BLaER1 treated with 17β-estradiol and CSF1 and Interleukin-3, amounts not matched to agents 10 nM and 100 nM (cell line): ENCODE data around the gene RAB11FIP3.
A peak's percentile ranks its signal among the peaks of the same experiment; 100 is the strongest.
"Not testable (repeated sequence)": the region's sequence is repeated elsewhere in the genome, so short reads cannot be mapped to it uniquely, and the experiment has no call there.

Experiments used
- H3K27ac ChIP-seq, 11 experiments: shearing (Covaris generic); formaldehyde crosslinking; 2 replicates each; pipeline ENCODE4 v1.8.1; 2022
- H3K27me3 ChIP-seq, 11 experiments: shearing (Covaris generic); formaldehyde crosslinking; 2 replicates each; pipeline ENCODE4 v1.8.1; 2022
- H3K36me3 ChIP-seq, 11 experiments: shearing (Covaris generic); formaldehyde crosslinking; 2 replicates each; pipeline ENCODE4 v1.8.1; 2022
- H3K4me1 ChIP-seq, 10 experiments: shearing (Covaris generic); formaldehyde crosslinking; 2 replicates each; pipeline ENCODE4 v1.8.1; 2022
- H3K4me2 ChIP-seq, 11 experiments: shearing (Covaris generic); formaldehyde crosslinking; 2 replicates each; pipeline ENCODE4 v1.8.1; 2022
- H3K4me3 ChIP-seq, 10 experiments: shearing (Covaris generic); formaldehyde crosslinking; 2 replicates each; pipeline ENCODE4 v1.8.1; 2022
- H3K9ac ChIP-seq, 11 experiments: shearing (Covaris generic); formaldehyde crosslinking; 2 replicates each; pipeline ENCODE4 v1.8.1; 2022
- H3K9me3 ChIP-seq, 11 experiments: shearing (Covaris generic); formaldehyde crosslinking; replicated peaks in 1 of 11; 2 replicates each; pipeline ENCODE4 v1.8.1; 2022
- H4K20me1 ChIP-seq, 11 experiments: shearing (Covaris generic); formaldehyde crosslinking; 2 replicates each; pipeline ENCODE4 v1.8.1; 2022
- Cebpa-rat ChIP-seq, 11 experiments: shearing (Covaris generic); IDR thresholded peaks; 2 replicates each; pipeline ENCODE4 v1.8.1; 2022

RAB11FIP3 gene, protein sequence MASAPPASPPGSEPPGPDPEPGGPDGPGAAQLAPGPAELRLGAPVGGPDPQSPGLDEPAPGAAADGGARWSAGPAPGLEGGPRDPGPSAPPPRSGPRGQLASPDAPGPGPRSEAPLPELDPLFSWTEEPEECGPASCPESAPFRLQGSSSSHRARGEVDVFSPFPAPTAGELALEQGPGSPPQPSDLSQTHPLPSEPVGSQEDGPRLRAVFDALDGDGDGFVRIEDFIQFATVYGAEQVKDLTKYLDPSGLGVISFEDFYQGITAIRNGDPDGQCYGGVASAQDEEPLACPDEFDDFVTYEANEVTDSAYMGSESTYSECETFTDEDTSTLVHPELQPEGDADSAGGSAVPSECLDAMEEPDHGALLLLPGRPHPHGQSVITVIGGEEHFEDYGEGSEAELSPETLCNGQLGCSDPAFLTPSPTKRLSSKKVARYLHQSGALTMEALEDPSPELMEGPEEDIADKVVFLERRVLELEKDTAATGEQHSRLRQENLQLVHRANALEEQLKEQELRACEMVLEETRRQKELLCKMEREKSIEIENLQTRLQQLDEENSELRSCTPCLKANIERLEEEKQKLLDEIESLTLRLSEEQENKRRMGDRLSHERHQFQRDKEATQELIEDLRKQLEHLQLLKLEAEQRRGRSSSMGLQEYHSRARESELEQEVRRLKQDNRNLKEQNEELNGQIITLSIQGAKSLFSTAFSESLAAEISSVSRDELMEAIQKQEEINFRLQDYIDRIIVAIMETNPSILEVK

DNA sequence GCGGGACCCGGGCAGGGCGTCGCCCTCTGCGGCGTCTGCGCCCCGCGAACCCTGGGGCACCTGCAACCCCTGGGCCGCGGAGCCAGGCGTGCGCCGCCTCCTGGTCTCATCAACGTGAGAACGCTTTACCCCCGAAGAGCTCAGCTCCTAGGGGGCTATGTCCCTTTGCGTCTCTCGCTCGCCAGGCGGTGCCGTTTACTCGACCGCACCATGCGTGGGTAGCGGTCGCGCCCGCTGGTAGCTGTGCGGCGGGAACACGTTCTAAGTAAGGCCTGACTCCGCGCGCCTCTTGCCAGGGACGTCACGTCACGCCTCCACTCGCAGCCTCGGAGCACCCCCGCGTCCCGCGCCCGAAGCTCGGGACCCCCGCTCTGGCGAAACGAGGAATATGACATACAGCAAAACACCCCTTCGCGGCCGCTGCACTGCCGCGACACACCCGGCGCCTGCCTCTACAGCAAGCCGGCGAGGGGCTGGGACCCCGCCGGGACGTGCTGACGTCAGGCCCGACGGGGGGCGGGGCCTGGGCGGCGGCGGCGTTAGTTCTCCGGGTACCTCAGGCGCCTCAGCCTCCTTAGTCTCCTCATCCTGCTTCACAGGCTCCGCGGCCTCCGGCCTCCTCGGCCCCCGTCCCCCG is at the start of gene RAB11FIP3:
Gene RAB11FIP3 (plus strand): TSS at position 568 of the 637 bp plus-strand sequence. CDS start 358 bp downstream, outside the sequence.
- Histone ChIP-seq H3K4me1 (peaks cover 32 to 48% (median 38%) of the 10 kb centered on the region in 10 experiments), H3K4me3 (peak within 1 kb of the TSS; percentile 83 to 98 (median 96)), H3K36me3 (peaks cover 0 to 25% (median 9%) of the 10 kb centered on the region in 11 experiments; a peak in 11 of 22 replicates), H3K9me3 (no peaks in the 10 kb centered on the region), H3K27ac (peak within 1 kb of the TSS; percentile 47 to 92 (median 88); a peak in 21 of 22 replicates), H3K27me3 (peaks cover 15 to 25% (median 21%) of the 10 kb centered on the region in 11 experiments), H3K4me2 (peak within 1 kb of the TSS; percentile 94 to 99 (median 98)), H3K9ac (peak within 1 kb of the TSS; percentile 81 to 96 (median 91)), H4K20me1 (peaks cover 20 to 49% (median 42%) of the 10 kb centered on the region in 11 experiments; a peak in 21 of 22 replicates)
- no peak for TF ChIP-seq Cebpa-rat (IDR thresholded peaks at IDR 0.05)

DNA sequence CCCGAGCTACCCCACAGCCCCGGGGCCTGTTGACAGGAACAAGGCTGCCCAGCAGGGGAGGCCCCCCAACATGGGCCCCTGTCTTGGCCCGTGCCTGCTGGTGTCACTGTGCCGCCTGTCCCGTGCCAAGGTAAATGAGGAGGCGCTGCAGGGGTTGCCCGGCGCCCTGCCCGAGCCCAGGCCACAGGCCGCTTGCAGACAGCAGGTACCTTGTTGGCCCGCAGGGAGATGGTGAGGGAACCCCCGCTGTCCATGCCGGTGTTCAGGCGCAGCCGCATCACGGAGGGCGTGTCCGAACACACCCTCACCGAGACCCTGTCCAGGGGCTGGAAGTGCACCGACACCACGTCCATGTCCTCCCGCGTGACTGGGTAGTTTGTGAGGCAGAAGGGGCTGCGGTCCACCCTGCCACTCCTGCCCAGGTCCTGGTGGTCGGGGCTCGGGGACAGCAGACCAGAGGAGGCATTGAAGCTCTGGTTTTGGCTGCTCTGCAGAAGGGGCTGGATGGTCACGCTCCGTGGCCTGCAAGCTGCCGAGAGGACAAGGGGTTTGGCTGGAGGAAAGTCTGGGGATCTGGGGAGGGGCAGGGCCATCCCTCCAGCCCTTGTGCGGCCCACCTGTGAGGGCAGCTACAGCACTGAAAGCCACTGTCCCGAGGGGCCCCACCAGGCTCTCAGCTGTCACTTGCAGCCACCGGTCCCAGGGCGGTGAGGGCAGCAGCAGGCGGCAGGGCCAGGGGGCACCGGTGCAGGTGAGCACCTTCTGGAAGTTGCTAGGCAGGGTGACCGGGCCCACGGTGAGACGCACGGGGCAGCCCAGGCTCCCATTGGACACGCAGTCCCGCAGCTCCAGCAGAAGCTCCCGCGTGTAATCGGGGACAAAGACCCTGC is 49.3 kb upstream of the RAB11FIP3 start:
- H3K4me1 ChIP-seq, result peaks cover 27 to 48% (median 36%) of the 10 kb centered on the region in 10 experiments
- H3K9me3 ChIP-seq, result no peaks in the 10 kb centered on the region
- H3K4me3 ChIP-seq, result no peak overlapping the region
- H3K4me2 ChIP-seq, result no peak overlapping the region
- no peak for TF ChIP-seq Cebpa-rat (IDR thresholded peaks at IDR 0.05)
- no peak overlapping the region for H3K27ac ChIP-seq
- H4K20me1 ChIP-seq, result peaks cover 21 to 99% (median 64%) of the 10 kb centered on the region in 11 experiments; a peak in 21 of 22 replicates
- H3K9ac ChIP-seq, result no peak overlapping the region
- H3K36me3 ChIP-seq, result peaks cover 50 to 68% (median 60%) of the 10 kb centered on the region in 11 experiments
- H3K27me3 ChIP-seq, result no peaks in the 10 kb centered on the region

DNA sequence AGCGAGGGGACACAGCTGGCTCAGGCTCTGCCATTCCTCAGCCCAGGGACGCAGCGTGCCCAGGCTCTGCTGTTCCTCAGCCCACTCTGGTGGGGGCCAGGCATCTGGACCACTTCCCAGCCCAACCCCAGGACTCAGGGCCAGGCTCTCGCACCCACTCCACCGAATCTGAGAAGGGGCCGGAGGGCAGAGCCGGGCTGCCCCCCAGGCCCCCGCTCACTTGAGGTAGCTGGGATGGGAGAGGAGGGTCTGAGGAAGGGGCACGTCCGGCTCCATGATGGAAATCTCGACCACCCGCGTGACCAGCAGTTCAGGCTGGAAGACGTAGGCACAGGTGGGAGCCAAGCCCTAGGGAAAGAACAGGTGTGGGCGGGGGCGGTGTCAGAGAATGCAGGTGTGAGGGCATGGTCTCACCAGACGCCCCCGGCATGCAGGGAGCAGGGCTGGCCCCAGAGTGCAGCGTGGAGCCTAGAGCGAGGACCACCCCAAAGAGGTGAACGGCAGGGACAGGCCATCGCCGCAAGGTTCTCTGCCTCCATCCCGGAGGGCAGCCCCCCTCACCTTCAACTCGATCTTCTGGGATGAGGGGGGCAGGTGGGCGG is 48.5 kb upstream of the RAB11FIP3 start:
- no peak for TF ChIP-seq Cebpa-rat (IDR thresholded peaks at IDR 0.05)
- peaks cover 20 to 41% (median 29%) of the 10 kb centered on the region in 10 experiments for H3K4me1 ChIP-seq
- H3K9me3 ChIP-seq, result no peaks in the 10 kb centered on the region
- peaks cover 21 to 92% (median 57%) of the 10 kb centered on the region in 11 experiments; a peak in 21 of 22 replicates for H4K20me1 ChIP-seq
- H3K27ac ChIP-seq, result no peak overlapping the region
- H3K27me3 ChIP-seq, result no peaks in the 10 kb centered on the region
- H3K36me3 ChIP-seq, result peaks cover 50 to 60% (median 56%) of the 10 kb centered on the region in 11 experiments
- H3K4me2 ChIP-seq, result no peak overlapping the region
- no peak overlapping the region for H3K4me3 ChIP-seq
- H3K9ac ChIP-seq, result no peak overlapping the region

DNA sequence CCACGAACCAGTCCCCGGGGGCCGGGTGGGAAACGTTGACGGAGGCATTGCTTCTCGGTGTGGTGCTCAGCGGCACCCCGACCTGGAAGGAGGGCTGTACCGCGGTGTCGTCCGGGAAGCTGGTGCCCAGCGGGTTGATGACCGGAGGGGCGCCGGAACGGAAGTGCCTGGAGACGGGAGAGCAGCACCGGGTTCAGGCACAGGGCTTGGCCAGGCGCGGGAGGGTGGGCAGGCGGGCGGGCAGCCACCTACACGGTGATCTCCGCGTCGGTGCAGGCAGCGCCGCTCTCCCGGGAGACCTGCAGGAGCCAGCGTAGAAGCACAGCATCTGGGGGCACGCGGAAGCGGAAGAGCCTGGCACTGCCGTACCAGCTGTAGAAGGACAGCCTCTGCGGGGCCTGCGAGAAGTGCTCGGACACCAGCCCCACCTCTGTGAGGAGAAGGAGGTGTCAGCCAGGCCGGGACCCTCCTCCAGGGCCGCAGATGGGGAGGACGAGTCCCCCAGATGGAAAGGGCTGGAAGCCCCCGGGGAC is 48.0 kb upstream of the RAB11FIP3 start:
- no peak for TF ChIP-seq Cebpa-rat (IDR thresholded peaks at IDR 0.05)
- no peak overlapping the region for H3K9ac ChIP-seq
- no peaks in the 10 kb centered on the region for H3K9me3 ChIP-seq
- H4K20me1 ChIP-seq, result peaks cover 21 to 86% (median 52%) of the 10 kb centered on the region in 11 experiments; a peak in 21 of 22 replicates
- H3K4me2 ChIP-seq, result no peak overlapping the region
- no peaks in the 10 kb centered on the region; a peak in 1 of 22 replicates for H3K27me3 ChIP-seq
- no peak overlapping the region for H3K4me3 ChIP-seq
- peaks cover 14 to 35% (median 26%) of the 10 kb centered on the region in 10 experiments for H3K4me1 ChIP-seq
- no peak overlapping the region for H3K27ac ChIP-seq
- H3K36me3 ChIP-seq, result peaks cover 45 to 55% (median 51%) of the 10 kb centered on the region in 11 experiments

DNA sequence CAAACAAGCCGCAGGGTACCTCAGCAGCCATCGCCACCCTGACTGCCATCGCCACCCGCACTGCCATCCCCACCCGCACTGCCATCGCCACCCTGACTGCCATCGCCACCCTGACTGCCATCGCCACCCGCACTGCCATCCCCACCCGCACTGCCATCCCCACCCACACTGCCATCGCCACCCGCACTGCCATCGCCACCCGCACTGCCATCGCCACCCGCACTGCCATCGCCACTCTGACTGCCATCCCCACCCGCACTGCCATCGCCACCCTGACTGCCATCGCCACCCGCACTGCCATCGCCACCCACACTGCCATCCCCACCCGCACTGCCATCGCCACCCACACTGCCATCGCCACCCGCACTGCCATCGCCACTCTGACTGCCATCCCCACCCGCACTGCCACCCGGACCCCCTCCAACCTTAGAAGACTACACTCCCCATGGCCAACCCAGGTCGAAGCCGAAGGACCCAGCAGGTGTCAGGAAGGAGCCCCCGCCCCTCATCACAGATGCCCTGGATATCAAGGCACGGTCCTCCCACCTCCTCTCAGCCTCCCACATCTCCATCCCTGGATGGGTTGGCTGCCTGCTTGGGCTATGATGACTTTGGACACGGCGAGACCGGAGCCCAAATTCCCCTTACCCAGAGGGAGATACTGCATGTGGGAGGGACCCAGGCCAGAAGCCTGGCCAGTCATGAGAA is 47.2 kb upstream of the RAB11FIP3 start:
- H3K9me3 ChIP-seq, H3K4me3 ChIP-seq, H3K27me3 ChIP-seq, H3K27ac ChIP-seq: not testable (repeated sequence)
- Histone ChIP-seq H3K4me2 (peak overlapping the region in 1 of 11 experiments; percentile 12; a peak in 1 of 22 replicates), H3K36me3 (peaks cover 38 to 47% (median 43%) of the 10 kb centered on the region in 11 experiments), H4K20me1 (peaks cover 21 to 79% (median 47%) of the 10 kb centered on the region in 11 experiments; a peak in 21 of 22 replicates), H3K4me1 (peaks cover 13 to 34% (median 26%) of the 10 kb centered on the region in 10 experiments), H3K9ac (peak overlapping the region in 2 of 11 experiments; percentile 44 to 90; a peak in 3 of 22 replicates)

DNA sequence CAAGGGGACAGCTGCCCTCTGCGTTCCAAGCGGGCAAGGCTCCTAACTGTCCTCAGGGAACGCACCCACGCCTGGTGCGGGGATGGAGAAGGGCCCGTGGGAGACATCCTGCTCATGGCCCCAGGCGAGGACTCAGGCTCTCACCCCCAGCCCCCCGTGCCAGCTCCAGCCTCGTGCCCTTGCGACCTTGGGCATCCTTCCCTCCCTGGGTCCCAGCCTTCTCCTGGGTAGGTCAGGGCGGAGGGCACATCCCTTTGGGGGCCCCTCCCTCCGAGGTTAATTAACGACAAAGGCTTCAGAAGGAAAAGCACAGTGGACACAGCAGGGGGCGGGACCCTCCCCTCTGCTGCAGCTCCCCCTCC is 46.6 kb upstream of the RAB11FIP3 start:
- Histone ChIP-seq H3K9me3 (no peaks in the 10 kb centered on the region), H3K4me1 (peaks cover 18 to 39% (median 31%) of the 10 kb centered on the region in 10 experiments), H3K4me3 (no peak overlapping the region), H3K27me3 (peaks cover 0 to 8% (median 0%) of the 10 kb centered on the region in 11 experiments; a peak in 3 of 22 replicates), H4K20me1 (peaks cover 21 to 73% (median 45%) of the 10 kb centered on the region in 11 experiments; a peak in 20 of 22 replicates), H3K4me2 (peak overlapping the region in 3 of 11 experiments; percentile 12 to 97 (median 93); a peak in 3 of 22 replicates), H3K27ac (no peak overlapping the region), H3K9ac (peak overlapping the region in 5 of 11 experiments; percentile 39 to 90 (median 63); a peak in 6 of 22 replicates), H3K36me3 (peaks cover 32 to 42% (median 38%) of the 10 kb centered on the region in 11 experiments)
- no peak for TF ChIP-seq Cebpa-rat (IDR thresholded peaks at IDR 0.05)
